HepG2 (cell line): ENCODE data around the gene WDR6. TPM values are rescaled to one million over a fixed set of nuclear protein-coding genes. Genes with fewer than 3 reads are reported as not detected.

Source experiments
- ARNT ChIP-seq: fragments of 450-650 bp; IDR thresholded peaks from 2 replicates; pipeline ENCODE4 v1.6.1; 2017
- ATF7-NPFF ChIP-seq: sonication (generic); formaldehyde crosslinking; IDR thresholded peaks from 2 replicates; pipeline ENCODE4 v1.8.1; 2023; ENCODE audit warnings: mild to moderate bottlenecking, low read depth, missing genetic modification reagents, moderate library complexity
- CBFB ChIP-seq: sonication (generic); formaldehyde crosslinking; IDR thresholded peaks from 2 replicates; pipeline ENCODE4 v1.4.0; 2020; ENCODE audit warnings: missing genetic modification reagents
- HIC2 ChIP-seq: sonication (generic); formaldehyde crosslinking; IDR thresholded peaks from 2 replicates; pipeline ENCODE4 v1.9.0; 2022; ENCODE audit warnings: low read depth, missing genetic modification reagents
- HNRNPL ChIP-seq: fragments of 200-400 bp; formaldehyde crosslinking; IDR thresholded peaks from 2 replicates; pipeline ENCODE4 v1.6.1; 2017; ENCODE audit warnings: mild to moderate bottlenecking, low read depth, low read length
- NONO ChIP-seq, 2 experiments: fragments of 450-650 bp in 1 of 2; sonication (generic) in 1 of 2; formaldehyde crosslinking in 1 of 2; IDR thresholded peaks in 1 of 2; conservative IDR thresholded peaks in 1 of 2; 2 replicates each; pipeline versions ENCODE4 v1.6.1 to v1.8.0; 2017 to 2022; ENCODE audit warnings: mild to moderate bottlenecking in 1 of 2, missing genetic modification reagents in 1 of 2, moderate library complexity in 1 of 2
- PHB2 ChIP-seq: fragments of 450-650 bp; IDR thresholded peaks from 2 replicates; pipeline ENCODE4 v1.6.1; 2018; ENCODE audit not compliant: partially characterized antibody
- PHF8 ChIP-seq: sonication (generic); formaldehyde crosslinking; IDR thresholded peaks from 2 replicates; pipeline ENCODE4 v1.5.0; 2020; ENCODE audit warnings: missing genetic modification reagents
- RXRB ChIP-seq: IDR thresholded peaks from 2 replicates; pipeline ENCODE4 v1.6.1; 2016; ENCODE audit warnings: borderline replicate concordance, missing genetic modification reagents, missing compliant biosample characterization
- SAP130 ChIP-seq: IDR thresholded peaks from 2 replicates; pipeline ENCODE4 v1.6.1; 2016; ENCODE audit warnings: low read depth
- SIX1 ChIP-seq: sonication (generic); formaldehyde crosslinking; IDR thresholded peaks from 2 replicates; pipeline ENCODE4 v1.4.0; 2020; ENCODE audit warnings: missing genetic modification reagents, borderline replicate concordance
- TIGD3 ChIP-seq: sonication (generic); formaldehyde crosslinking; IDR thresholded peaks from 2 replicates; pipeline ENCODE4 v1.5.1; 2020; ENCODE audit warnings: mild to moderate bottlenecking, missing genetic modification reagents, borderline replicate concordance
- XRCC5 ChIP-seq: fragments of 200-400 bp; formaldehyde crosslinking; optimal IDR thresholded peaks from 2 replicates; pipeline ENCODE3; 2017; ENCODE audit warnings: mild to moderate bottlenecking, low read length
- ZBTB7A ChIP-seq: sonication (generic); formaldehyde crosslinking; IDR thresholded peaks from 2 replicates; pipeline ENCODE4 v1.8.0; 2022; ENCODE audit warnings: mild to moderate bottlenecking, missing genetic modification reagents
- polyA plus RNA-seq, 8 experiments: library from polyadenylated mRNA; depleted of rRNA in 3 of 8; stranded (reverse) in 7 of 8; unstranded in 1 of 8; fragments of >200 nt; fragmentation: Illumina TruSeq in 4 of 8; extraction: Trizol in 4 of 8; gene quantifications; 2 replicates each; pipeline versions ENCODE4 v1.2.1 to v1.2.3, GENCODE V29; 2011 to 2016; ENCODE audit warnings: low read depth in 4 of 8, missing spikeins in 1 of 8, mixed read lengths in 1 of 8; ENCODE audit not compliant: insufficient read depth in 1 of 8
- total RNA-seq, 5 experiments: library from RNA; depleted of rRNA; stranded (reverse); fragments of >200 nt; fragmentation: Illumina TruSeq; extraction: Trizol; gene quantifications; 2 replicates each; pipeline ENCODE4 v1.2.3, GENCODE V29; 2016; ENCODE audit warnings: low read depth in 1 of 5
- TF ChIP-seq, protein P1 (sequence below): sonication (generic); formaldehyde crosslinking; IDR thresholded peaks from 2 replicates; pipeline ENCODE4 v1.5.0; 2020; ENCODE audit warnings: mild to moderate bottlenecking, missing genetic modification reagents, borderline replicate concordance
- TF ChIP-seq, protein P2 (sequence below): sonication (generic); formaldehyde crosslinking; IDR thresholded peaks from 2 replicates; pipeline ENCODE4 v1.4.0; 2020; ENCODE audit warnings: missing genetic modification reagents, mild to moderate bottlenecking, borderline replicate concordance

WDR6 gene
- total and polyA plus RNA-seq, 2 of the 13 experiments (the other 11 are each of a cell fraction or from before 2014, with no cell fraction given) = 73.4 to 139 TPM

GRCh38 chr3:49024449-49024848 is 17.3 kb downstream of the WDR6 start (continued):
- TF ChIP-seq, protein P1, sequence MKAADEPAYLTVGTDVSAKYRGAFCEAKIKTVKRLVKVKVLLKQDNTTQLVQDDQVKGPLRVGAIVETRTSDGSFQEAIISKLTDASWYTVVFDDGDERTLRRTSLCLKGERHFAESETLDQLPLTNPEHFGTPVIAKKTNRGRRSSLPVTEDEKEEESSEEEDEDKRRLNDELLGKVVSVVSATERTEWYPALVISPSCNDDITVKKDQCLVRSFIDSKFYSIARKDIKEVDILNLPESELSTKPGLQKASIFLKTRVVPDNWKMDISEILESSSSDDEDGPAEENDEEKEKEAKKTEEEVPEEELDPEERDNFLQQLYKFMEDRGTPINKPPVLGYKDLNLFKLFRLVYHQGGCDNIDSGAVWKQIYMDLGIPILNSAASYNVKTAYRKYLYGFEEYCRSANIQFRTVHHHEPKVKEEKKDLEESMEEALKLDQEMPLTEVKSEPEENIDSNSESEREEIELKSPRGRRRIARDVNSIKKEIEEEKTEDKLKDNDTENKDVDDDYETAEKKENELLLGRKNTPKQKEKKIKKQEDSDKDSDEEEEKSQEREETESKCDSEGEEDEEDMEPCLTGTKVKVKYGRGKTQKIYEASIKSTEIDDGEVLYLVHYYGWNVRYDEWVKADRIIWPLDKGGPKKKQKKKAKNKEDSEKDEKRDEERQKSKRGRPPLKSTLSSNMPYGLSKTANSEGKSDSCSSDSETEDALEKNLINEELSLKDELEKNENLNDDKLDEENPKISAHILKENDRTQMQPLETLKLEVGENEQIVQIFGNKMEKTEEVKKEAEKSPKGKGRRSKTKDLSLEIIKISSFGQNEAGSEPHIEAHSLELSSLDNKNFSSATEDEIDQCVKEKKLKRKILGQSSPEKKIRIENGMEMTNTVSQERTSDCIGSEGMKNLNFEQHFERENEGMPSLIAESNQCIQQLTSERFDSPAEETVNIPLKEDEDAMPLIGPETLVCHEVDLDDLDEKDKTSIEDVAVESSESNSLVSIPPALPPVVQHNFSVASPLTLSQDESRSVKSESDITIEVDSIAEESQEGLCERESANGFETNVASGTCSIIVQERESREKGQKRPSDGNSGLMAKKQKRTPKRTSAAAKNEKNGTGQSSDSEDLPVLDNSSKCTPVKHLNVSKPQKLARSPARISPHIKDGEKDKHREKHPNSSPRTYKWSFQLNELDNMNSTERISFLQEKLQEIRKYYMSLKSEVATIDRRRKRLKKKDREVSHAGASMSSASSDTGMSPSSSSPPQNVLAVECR = no peak
- TF ChIP-seq PHF8 (CRISPR knock-in tag) = no peak
- no peak for TF ChIP-seq XRCC5
- TF ChIP-seq, protein P2, sequence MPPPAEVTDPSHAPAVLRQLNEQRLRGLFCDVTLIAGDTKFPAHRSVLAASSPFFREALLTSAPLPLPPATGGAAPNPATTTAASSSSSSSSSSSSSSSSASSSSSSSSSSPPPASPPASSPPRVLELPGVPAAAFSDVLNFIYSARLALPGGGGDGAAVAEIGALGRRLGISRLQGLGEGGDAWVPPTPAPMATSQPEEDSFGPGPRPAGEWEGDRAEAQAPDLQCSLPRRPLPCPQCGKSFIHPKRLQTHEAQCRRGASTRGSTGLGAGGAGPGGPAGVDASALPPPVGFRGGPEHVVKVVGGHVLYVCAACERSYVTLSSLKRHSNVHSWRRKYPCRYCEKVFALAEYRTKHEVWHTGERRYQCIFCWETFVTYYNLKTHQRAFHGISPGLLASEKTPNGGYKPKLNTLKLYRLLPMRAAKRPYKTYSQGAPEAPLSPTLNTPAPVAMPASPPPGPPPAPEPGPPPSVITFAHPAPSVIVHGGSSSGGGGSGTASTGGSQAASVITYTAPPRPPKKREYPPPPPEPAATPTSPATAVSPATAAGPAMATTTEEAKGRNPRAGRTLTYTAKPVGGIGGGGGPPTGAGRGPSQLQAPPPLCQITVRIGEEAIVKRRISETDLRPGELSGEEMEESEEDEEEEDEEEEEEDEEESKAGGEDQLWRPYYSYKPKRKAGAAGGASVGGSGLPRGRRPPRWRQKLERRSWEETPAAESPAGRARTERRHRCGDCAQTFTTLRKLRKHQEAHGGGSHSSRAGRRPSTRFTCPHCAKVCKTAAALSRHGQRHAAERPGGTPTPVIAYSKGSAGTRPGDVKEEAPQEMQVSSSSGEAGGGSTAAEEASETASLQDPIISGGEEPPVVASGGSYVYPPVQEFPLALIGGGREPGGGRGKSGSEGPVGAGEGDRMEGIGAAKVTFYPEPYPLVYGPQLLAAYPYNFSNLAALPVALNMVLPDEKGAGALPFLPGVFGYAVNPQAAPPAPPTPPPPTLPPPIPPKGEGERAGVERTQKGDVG (CRISPR knock-in tag) = no peak
- no peak for TF ChIP-seq PHB2
- no peak for TF ChIP-seq SIX1 (CRISPR knock-in tag)
- no peak for TF ChIP-seq TIGD3 (CRISPR knock-in tag)
- TF ChIP-seq RXRB (CRISPR knock-in tag) = no peak
- no peak for TF ChIP-seq ATF7-NPFF
- no peak for TF ChIP-seq NONO (IDR thresholded peaks at IDR 0.05)
- no peak for TF ChIP-seq NONO (CRISPR knock-in tag; conservative IDR thresholded peaks at IDR 0.05)
- no peak for TF ChIP-seq HNRNPL
- TF ChIP-seq CBFB (CRISPR knock-in tag) = no peak
- no peak for TF ChIP-seq SAP130
- no peak for TF ChIP-seq ZBTB7A (CRISPR knock-in tag)
- TF ChIP-seq HIC2 = no peak
- TF ChIP-seq ARNT = no peak
- TF ChIP-seq, all 625 proteins: peak for 0
